Mesendoderm (in vitro differentiated cells): ENCODE measurements around the gene STN1.

Experiments used
- DNase-seq: peaks from one replicate; pipeline ENCODE4 v3.0.0; 2013
- H2AK5ac ChIP-seq: 2 replicates; pipeline ENCODE4 v1.6.1; 2013; ENCODE audit warnings: low read length, inconsistent platforms
- H2BK120ac ChIP-seq: 2 replicates; pipeline ENCODE4 v1.6.1; 2013; ENCODE audit warnings: low read depth, mild to moderate bottlenecking, low read length, moderate library complexity, mixed read lengths
- H2BK15ac ChIP-seq: replicated peaks from 2 replicates; pipeline ENCODE4 v1.6.1; 2013; ENCODE audit warnings: low read depth, mild to moderate bottlenecking, moderate library complexity
- H2BK5ac ChIP-seq: 2 replicates; pipeline ENCODE4 v1.6.1; 2013; ENCODE audit warnings: low read length, inconsistent platforms
- H3K18ac ChIP-seq: 2 replicates; pipeline ENCODE4 v1.6.1; 2013; ENCODE audit warnings: mild to moderate bottlenecking, low read length, mixed read lengths
- H3K23ac ChIP-seq: one replicate; pipeline ENCODE4 v1.6.1; 2013; ENCODE audit warnings: low read length
- H3K27ac ChIP-seq: 2 replicates; pipeline ENCODE4 v1.5.1; 2013; ENCODE audit warnings: low read depth, mild to moderate bottlenecking, inconsistent platforms, low read length, moderate library complexity
- H3K27me3 ChIP-seq: 2 replicates; pipeline ENCODE4 v1.6.1; 2013; ENCODE audit warnings: low read length, control low read depth, mild to moderate bottlenecking, inconsistent platforms; ENCODE audit not compliant: insufficient read depth, poor library complexity
- H3K36me3 ChIP-seq: 2 replicates; pipeline ENCODE4 v1.6.1; 2013; ENCODE audit warnings: low read length, inconsistent platforms; ENCODE audit not compliant: control insufficient read depth, insufficient read depth
- H3K4ac ChIP-seq: one replicate; pipeline ENCODE4 v1.6.1; 2013; ENCODE audit warnings: low read depth, mild to moderate bottlenecking, low read length, moderate library complexity
- H3K4me1 ChIP-seq: 2 replicates; pipeline ENCODE4 v1.6.1; 2013; ENCODE audit warnings: low read depth, low read length, inconsistent platforms; ENCODE audit not compliant: control insufficient read depth
- H3K4me2 ChIP-seq: 2 replicates; pipeline ENCODE4 v1.6.1; 2013; ENCODE audit warnings: low read length
- H3K4me3 ChIP-seq: 2 replicates; pipeline ENCODE4 v1.5.1; 2013; ENCODE audit warnings: mild to moderate bottlenecking, low read length
- H3K56ac ChIP-seq: one replicate; pipeline ENCODE4 v1.6.1; 2013; ENCODE audit warnings: low read length
- H3K79me1 ChIP-seq: 2 replicates; pipeline ENCODE4 v1.6.1; 2013; ENCODE audit warnings: low read length, inconsistent platforms
- H3K79me2 ChIP-seq: 2 replicates; pipeline ENCODE4 v1.6.1; 2013; ENCODE audit warnings: mild to moderate bottlenecking, low read length; ENCODE audit not compliant: control insufficient read depth, insufficient read depth
- H3K9ac ChIP-seq: 2 replicates; pipeline ENCODE4 v1.6.1; 2013; ENCODE audit warnings: low read length, inconsistent platforms
- H4K5ac ChIP-seq: one replicate; pipeline ENCODE4 v1.6.1; 2013; ENCODE audit warnings: low read length
- H4K8ac ChIP-seq: one replicate; pipeline ENCODE4 v1.6.1; 2013; ENCODE audit warnings: low read depth, mild to moderate bottlenecking, control low read depth, low read length, moderate library complexity
- WGBS: extraction: QIAGEN DNeasy Blood & Tissue Kit; methylation state at CpG from one replicate; pipeline ENCODE4 v1.1.7; 2013; ENCODE audit warnings: low lambda C conversion rate, missing lambda C conversion rate; ENCODE audit not compliant: insufficient coverage; ENCODE audit errors: extremely low coverage; 5-methylcytosine and 5-hydroxymethylcytosine counted together

The STN1 gene

DNA sequence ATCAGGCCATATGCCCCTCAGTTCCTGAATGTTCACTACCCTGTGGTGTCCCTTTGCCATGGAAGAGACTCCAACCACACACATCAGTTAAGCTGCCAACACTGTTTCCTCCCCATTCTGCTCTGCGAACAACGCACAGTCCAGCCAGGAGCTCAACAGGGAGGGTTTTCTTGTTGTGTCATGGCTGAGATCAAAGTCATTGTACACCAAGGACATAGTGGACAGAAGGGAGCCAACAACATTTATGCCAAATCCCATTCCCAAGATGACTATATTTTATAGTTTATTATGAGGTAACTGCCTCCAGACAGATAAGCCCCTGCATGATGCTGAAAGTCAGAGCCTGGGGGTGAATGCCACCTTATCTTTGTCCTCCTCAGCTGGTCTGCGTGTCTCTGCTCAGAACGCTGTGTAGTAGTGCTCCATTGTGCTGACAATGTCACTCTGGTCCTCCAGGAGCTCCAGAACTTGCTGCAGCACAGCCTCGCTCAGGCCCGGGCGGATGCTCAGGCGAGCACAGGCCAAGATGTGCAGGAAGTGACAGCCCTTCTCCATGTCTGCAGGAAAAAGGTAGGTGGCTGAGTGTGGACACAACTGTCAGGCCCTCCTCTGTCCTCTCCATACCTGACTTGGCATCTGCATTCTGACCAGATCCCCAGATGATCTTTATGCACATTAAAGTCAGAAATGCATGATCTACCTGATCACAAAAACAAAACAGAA lies 35.5 kb downstream of the STN1 start:
- Histone ChIP-seq H3K36me3 (no peaks in the 10 kb centered on the region), H3K4me3 (no peak overlapping the region), H3K4ac (no peak overlapping the region), H3K4me2 (no peak overlapping the region), H4K8ac (no peak overlapping the region), H2BK120ac (no peak overlapping the region), H3K9ac (no peak overlapping the region), H3K27me3 (no peaks in the 10 kb centered on the region), H3K23ac (no peak overlapping the region), H3K79me2 (no peaks in the 10 kb centered on the region), H2BK5ac (no peak overlapping the region), H2AK5ac (no peak overlapping the region), H3K4me1 (no peaks in the 10 kb centered on the region), H2BK15ac (no peak overlapping the region), H3K18ac (no peak overlapping the region), H3K27ac (no peak overlapping the region), H3K79me1 (no peaks in the 10 kb centered on the region), H3K56ac (no peak overlapping the region), H4K5ac (no peak overlapping the region)
- no peak for DNase-seq
- WGBS: no CpG with 5 or more reads among the region's 8 CpGs

DNA sequence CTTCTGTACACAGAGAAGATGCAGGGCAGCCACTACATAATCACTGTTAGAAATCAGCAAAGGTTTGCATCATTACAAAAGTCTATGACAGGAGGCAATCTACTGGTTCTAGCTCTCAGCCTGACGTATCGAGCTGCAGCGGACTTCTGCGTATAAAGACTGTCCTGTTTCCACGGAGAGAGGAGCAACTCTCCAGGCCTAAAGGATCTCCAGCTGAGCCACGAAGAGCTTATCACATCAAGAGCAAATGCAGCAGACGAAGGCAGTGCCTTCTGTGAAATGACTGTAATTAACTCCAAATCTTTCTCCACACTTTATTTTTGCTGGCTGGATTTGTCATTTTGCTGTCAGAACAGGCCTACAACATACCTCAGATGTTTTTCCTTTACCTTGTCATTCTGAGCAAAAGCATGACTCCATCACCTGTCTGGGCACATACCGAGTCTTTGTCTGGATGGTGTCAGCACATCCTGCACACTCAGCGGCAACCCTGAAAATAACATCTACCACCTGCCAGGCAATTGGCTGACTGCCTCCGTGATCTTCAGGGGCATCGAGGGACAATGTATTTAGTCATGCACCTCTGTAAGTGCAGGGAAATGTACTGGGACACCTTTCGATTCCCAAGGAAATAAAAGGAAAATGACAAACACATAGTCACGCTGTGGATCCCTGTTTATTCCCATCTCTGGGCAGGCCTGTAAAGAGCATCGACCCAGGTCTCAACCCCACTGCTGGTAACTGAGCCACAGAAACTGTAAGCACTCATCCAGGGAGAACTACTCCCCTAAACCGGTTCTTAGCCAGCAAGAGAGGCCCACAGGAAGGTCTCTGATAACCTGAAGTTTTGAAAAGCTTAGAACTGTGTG lies 36.3 kb downstream of the STN1 start:
- Histone ChIP-seq H4K5ac (no peak overlapping the region), H3K79me2 (no peaks in the 10 kb centered on the region), H2BK5ac (no peak overlapping the region), H3K4me3 (no peak overlapping the region), H3K27me3 (no peaks in the 10 kb centered on the region), H2AK5ac (no peak overlapping the region), H3K4ac (no peak overlapping the region), H3K79me1 (no peaks in the 10 kb centered on the region), H3K56ac (no peak overlapping the region), H3K36me3 (no peaks in the 10 kb centered on the region), H3K27ac (no peak overlapping the region), H2BK15ac (no peak overlapping the region), H3K4me2 (no peak overlapping the region), H3K9ac (no peak overlapping the region), H3K4me1 (no peaks in the 10 kb centered on the region), H3K18ac (no peak overlapping the region), H3K23ac (no peak overlapping the region), H2BK120ac (no peak overlapping the region), H4K8ac (no peak overlapping the region)
- no CpG with 5 or more reads among the region's 15 CpGs for WGBS
- peak; percentile 67 for DNase-seq

DNA sequence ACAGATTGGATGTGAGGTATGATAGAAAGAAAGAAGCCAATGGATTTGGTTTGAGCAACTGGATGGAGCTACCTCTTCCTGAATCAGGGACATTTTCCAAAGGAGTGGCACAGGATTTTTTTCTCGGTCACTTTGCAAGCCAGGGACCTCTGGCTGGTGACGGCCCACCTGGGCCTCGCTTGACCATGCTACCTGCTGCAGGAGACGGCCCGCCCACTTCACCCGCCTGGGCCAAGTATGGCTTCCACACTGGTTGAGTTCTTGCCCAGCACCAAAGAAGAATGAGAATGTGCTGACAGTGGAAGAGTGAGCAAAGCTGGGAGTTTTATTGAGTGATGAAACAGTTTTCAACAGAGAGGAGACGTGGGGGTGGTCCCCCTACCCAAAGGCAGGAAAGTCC lies 38.2 kb downstream of the STN1 start:
- Histone ChIP-seq H3K27ac (no peak overlapping the region), H3K4me2 (no peak overlapping the region), H4K5ac (no peak overlapping the region), H3K23ac (no peak overlapping the region), H3K27me3 (no peaks in the 10 kb centered on the region), H2BK120ac (no peak overlapping the region), H2BK15ac (no peak overlapping the region), H3K79me2 (no peaks in the 10 kb centered on the region), H2BK5ac (no peak overlapping the region), H3K9ac (no peak overlapping the region), H3K56ac (no peak overlapping the region), H3K4me1 (no peaks in the 10 kb centered on the region), H3K36me3 (no peaks in the 10 kb centered on the region), H3K4me3 (no peak overlapping the region), H2AK5ac (no peak overlapping the region), H3K4ac (no peak overlapping the region), H3K18ac (no peak overlapping the region), H4K8ac (no peak overlapping the region), H3K79me1 (no peaks in the 10 kb centered on the region)
- DNase-seq: no peak
- no CpG with 5 or more reads among the region's 7 CpGs for WGBS

DNA sequence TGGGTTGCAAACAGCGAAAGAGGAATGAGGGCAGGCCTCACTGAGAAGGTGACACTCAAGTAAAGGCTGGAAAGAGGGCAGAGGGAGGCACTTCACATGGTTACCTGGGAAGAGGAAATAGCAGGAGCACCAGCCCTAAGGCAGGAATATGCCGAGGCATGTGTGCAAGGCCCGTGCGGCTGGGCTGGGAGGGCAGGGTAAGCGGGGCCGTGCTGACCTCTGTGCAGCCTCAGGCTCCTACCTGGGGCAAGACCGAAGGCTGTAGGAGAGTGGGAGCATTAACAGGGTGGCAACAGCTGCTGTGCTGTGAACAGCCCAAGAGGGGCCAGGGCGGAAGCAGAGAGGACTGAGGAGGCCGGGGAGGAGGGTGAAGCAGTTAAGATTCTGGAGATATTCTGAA lies 38.6 kb downstream of the STN1 start:
- H3K56ac ChIP-seq: no peak overlapping the region
- H3K4me1 ChIP-seq: no peaks in the 10 kb centered on the region
- no peaks in the 10 kb centered on the region for H3K79me1 ChIP-seq
- H4K8ac ChIP-seq: no peak overlapping the region
- H3K23ac ChIP-seq: no peak overlapping the region
- no peak overlapping the region for H3K27ac ChIP-seq
- H3K36me3 ChIP-seq: no peaks in the 10 kb centered on the region
- H2BK120ac ChIP-seq: no peak overlapping the region
- H4K5ac ChIP-seq: no peak overlapping the region
- H2BK15ac ChIP-seq: no peak overlapping the region
- no peaks in the 10 kb centered on the region for H3K27me3 ChIP-seq
- H3K4me3 ChIP-seq: no peak overlapping the region
- H3K79me2 ChIP-seq: no peaks in the 10 kb centered on the region
- H3K18ac ChIP-seq: no peak overlapping the region
- no CpG with 5 or more reads among the region's 9 CpGs for WGBS
- no peak overlapping the region for H3K9ac ChIP-seq
- H3K4me2 ChIP-seq: no peak overlapping the region
- no peak for DNase-seq
- no peak overlapping the region for H2BK5ac ChIP-seq
- H3K4ac ChIP-seq: no peak overlapping the region
- no peak overlapping the region for H2AK5ac ChIP-seq

DNA sequence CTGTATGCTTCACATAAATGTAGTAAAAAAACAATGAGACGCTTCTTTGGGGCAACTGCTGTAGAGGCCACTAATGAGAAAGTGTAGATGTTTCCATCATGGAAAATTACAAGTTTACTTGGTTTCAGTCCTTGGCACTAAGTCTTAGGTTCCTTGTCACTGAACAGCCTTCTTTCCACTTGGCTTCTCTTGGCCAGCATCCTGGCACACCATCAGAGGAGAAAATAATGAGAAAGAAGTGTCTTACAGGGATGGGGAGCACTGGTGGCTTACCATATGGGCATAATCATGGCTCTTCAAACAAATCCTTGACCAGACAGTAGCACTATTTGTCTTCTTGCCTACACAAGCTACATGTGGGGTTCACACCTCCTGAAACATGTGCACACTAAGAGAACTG lies 40.1 kb downstream of the STN1 start:
- Histone ChIP-seq H3K27ac (no peak overlapping the region), H3K4me3 (no peak overlapping the region), H3K23ac (no peak overlapping the region), H3K18ac (no peak overlapping the region), H3K9ac (no peak overlapping the region), H3K4me1 (no peaks in the 10 kb centered on the region), H3K27me3 (no peaks in the 10 kb centered on the region), H4K5ac (no peak overlapping the region), H2BK15ac (no peak overlapping the region), H2AK5ac (no peak overlapping the region), H2BK120ac (no peak overlapping the region), H3K79me2 (no peaks in the 10 kb centered on the region), H3K56ac (no peak overlapping the region), H3K36me3 (no peaks in the 10 kb centered on the region), H2BK5ac (no peak overlapping the region), H4K8ac (no peak overlapping the region), H3K79me1 (no peaks in the 10 kb centered on the region), H3K4ac (no peak overlapping the region), H3K4me2 (no peak overlapping the region)
- DNase-seq: no peak
- no CpG with 5 or more reads among the region's 1 CpG for WGBS
